ENCODE results near the gene CEP85L. TPM values are rescaled to one million over a fixed set of nuclear protein-coding genes. Genes with fewer than 3 reads are reported as not detected.

The CEP85L gene
- total RNA-seq, 1 donor from 2014 or later, result 19.3 TPM

DNA sequence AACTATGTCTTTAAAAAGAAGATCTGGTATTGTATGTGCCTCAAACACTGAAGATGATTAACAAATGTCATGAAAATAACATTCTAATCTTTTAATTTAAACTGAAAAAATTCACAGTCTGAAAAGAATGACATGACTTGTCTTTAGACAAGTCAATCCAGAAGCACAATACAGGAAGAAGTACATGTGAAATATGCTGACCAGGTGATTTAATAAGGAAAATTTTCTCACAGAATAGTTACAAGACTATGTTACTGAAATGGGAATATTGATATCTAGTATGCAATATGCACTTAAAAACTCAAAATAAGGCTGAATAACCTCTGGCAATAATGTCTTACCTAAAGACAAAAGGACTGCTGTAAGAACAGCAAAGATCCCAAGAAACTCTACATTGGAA, 13.1 kb downstream of the CEP85L start:
- Histone ChIP-seq H3K9ac (ENCODE audit: low read length) (no peak overlapping the region), H3K27me3 (ENCODE audit: insufficient read depth, low read length) (no peaks in the 10 kb centered on the region), H3K4me2 (ENCODE audit: low read length) (no peak overlapping the region), H3K79me2 (ENCODE audit: insufficient read depth, low read length) (peaks cover 99% of the 10 kb centered on the region), H2AFZ (ENCODE audit: low read depth, low read length) (no peak overlapping the region), H4K20me1 (ENCODE audit: insufficient read depth, low read length) (peaks cover 70% of the 10 kb centered on the region), H3K36me3 (ENCODE audit: insufficient read depth, low read length) (no peaks in the 10 kb centered on the region), H3K4me1 (ENCODE audit: insufficient read depth, low read length) (no peaks in the 10 kb centered on the region), H3K4me3 (ENCODE audit: insufficient read depth, low read depth, low read length) (no peak overlapping the region), H3K9me3 (ENCODE audit: insufficient read depth, low read depth, low read length) (no peaks in the 10 kb centered on the region), H3K27ac (ENCODE audit: low read depth, low read length) (no peak overlapping the region)
- TF ChIP-seq EZH2 (IDR thresholded peaks at IDR 0.05; ENCODE audit: insufficient read depth, low read length), result no peak
- TF ChIP-seq, protein P1, sequence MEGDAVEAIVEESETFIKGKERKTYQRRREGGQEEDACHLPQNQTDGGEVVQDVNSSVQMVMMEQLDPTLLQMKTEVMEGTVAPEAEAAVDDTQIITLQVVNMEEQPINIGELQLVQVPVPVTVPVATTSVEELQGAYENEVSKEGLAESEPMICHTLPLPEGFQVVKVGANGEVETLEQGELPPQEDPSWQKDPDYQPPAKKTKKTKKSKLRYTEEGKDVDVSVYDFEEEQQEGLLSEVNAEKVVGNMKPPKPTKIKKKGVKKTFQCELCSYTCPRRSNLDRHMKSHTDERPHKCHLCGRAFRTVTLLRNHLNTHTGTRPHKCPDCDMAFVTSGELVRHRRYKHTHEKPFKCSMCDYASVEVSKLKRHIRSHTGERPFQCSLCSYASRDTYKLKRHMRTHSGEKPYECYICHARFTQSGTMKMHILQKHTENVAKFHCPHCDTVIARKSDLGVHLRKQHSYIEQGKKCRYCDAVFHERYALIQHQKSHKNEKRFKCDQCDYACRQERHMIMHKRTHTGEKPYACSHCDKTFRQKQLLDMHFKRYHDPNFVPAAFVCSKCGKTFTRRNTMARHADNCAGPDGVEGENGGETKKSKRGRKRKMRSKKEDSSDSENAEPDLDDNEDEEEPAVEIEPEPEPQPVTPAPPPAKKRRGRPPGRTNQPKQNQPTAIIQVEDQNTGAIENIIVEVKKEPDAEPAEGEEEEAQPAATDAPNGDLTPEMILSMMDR (IDR thresholded peaks at IDR 0.05; ENCODE audit: insufficient read depth, low read depth, low read length), result no peak
- DNase-seq (ENCODE audit: low read depth) (no peak), FAIRE-seq (no peak)
- Mint-ChIP-seq H3K4me1 (ENCODE audit: low read depth, unreplicated experiment) (no peaks in the 10 kb centered on the region), H3K4me3 (ENCODE audit: unreplicated experiment) (no peak overlapping the region), H3K36me3 (ENCODE audit: low read depth, unreplicated experiment) (no peaks in the 10 kb centered on the region), H3K27me3 (ENCODE audit: low read depth, unreplicated experiment) (no peaks in the 10 kb centered on the region), H3K9me3 (ENCODE audit: unreplicated experiment) (no peaks in the 10 kb centered on the region), H3K27ac (ENCODE audit: unreplicated experiment) (no peak overlapping the region)

DNA sequence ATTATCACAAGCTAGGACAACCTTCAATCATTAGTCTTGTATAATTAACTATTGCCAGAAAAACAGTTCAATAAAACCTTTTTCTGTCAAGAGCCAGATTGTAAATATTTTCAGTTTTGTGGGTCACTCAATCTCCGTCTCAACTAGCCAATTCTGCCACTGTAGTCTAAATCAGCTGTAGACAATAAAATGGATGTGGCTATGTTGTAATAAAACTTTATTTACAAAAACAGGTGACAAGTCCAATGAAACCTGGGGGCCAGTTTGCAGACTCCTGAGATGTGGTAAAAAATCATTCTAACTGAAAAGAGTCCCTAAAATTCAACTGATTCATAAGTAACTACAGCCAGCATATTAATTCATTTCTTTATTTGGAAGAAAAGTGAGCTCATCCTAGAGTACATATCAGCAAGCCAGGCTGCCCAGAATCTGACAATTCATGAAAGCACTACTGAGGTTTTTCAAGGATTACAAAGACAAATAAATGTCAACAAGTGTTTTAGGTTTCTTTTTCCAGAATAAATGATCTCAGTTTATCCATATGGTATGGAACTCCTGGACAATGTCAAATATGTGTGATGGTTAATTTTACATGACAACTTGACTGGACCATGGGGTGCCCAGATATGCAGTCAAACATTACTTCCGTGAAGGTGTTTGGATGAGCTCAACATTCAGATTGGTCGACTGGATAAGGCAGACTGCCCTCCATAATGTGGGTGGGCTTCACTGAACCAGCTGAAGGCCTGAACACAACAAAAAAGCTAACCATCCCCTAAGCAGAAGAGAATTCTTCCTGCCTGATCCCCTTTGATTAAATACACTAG, 15.3 kb downstream of the CEP85L start:
- Histone ChIP-seq H3K27me3 (ENCODE audit: insufficient read depth, low read length) (no peaks in the 10 kb centered on the region), H2AFZ (ENCODE audit: low read depth, low read length) (no peak overlapping the region), H3K9me3 (ENCODE audit: insufficient read depth, low read depth, low read length) (no peaks in the 10 kb centered on the region), H4K20me1 (ENCODE audit: insufficient read depth, low read length) (peaks cover 57% of the 10 kb centered on the region), H3K27ac (ENCODE audit: low read depth, low read length) (no peak overlapping the region), H3K36me3 (ENCODE audit: insufficient read depth, low read length) (no peaks in the 10 kb centered on the region), H3K9ac (ENCODE audit: low read length) (no peak overlapping the region), H3K4me2 (ENCODE audit: low read length) (no peak overlapping the region), H3K4me3 (ENCODE audit: insufficient read depth, low read depth, low read length) (no peak overlapping the region), H3K4me1 (ENCODE audit: insufficient read depth, low read length) (no peaks in the 10 kb centered on the region), H3K79me2 (ENCODE audit: insufficient read depth, low read length) (peaks cover 95% of the 10 kb centered on the region)
- Mint-ChIP-seq H3K36me3 (ENCODE audit: low read depth, unreplicated experiment) (peaks cover 2% of the 10 kb centered on the region), H3K4me3 (ENCODE audit: unreplicated experiment) (no peak overlapping the region), H3K27me3 (ENCODE audit: low read depth, unreplicated experiment) (no peaks in the 10 kb centered on the region), H3K4me1 (ENCODE audit: low read depth, unreplicated experiment) (peaks cover 5% of the 10 kb centered on the region), H3K27ac (ENCODE audit: unreplicated experiment) (no peak overlapping the region), H3K9me3 (ENCODE audit: unreplicated experiment) (no peaks in the 10 kb centered on the region)
- TF ChIP-seq, protein P1 (IDR thresholded peaks at IDR 0.05; ENCODE audit: insufficient read depth, low read depth, low read length), result no peak
- TF ChIP-seq EZH2 (IDR thresholded peaks at IDR 0.05; ENCODE audit: insufficient read depth, low read length), result no peak
- DNase-seq (ENCODE audit: low read depth) (peak; percentile 14), FAIRE-seq (peak; percentile 56)

DNA sequence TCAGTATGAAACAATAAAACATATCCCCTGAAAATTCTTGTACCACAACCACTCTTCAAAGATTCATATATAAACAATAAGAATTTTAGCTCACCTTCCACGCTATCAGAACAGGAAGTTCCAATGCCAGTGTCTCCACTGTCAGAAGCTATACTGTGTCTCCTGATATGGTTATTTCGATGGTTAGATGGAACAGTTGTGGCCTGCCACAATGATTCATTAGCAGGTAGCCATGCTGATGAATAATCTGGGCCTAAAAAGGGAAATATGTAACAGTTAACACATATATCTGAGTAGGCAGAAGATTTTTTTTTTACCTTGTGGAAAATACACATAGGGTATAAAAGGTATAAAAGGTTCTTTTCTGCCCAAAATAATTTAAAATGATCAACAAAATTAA, 19.0 kb downstream of the CEP85L start:
- Mint-ChIP-seq H3K9me3 (ENCODE audit: unreplicated experiment) (no peaks in the 10 kb centered on the region), H3K4me1 (ENCODE audit: low read depth, unreplicated experiment) (peaks cover 5% of the 10 kb centered on the region), H3K27me3 (ENCODE audit: low read depth, unreplicated experiment) (no peaks in the 10 kb centered on the region), H3K27ac (ENCODE audit: unreplicated experiment) (no peak overlapping the region), H3K36me3 (ENCODE audit: low read depth, unreplicated experiment) (peaks cover 11% of the 10 kb centered on the region), H3K4me3 (ENCODE audit: unreplicated experiment) (no peak overlapping the region)
- no peak overlapping the region for H3K4me3 ChIP-seq (ENCODE audit: insufficient read depth, low read depth, low read length)
- no peak overlapping the region for H3K27ac ChIP-seq (ENCODE audit: low read depth, low read length)
- no peak for TF ChIP-seq EZH2 (IDR thresholded peaks at IDR 0.05; ENCODE audit: insufficient read depth, low read length)
- TF ChIP-seq, protein P1 (IDR thresholded peaks at IDR 0.05; ENCODE audit: insufficient read depth, low read depth, low read length), result no peak
- no peak for FAIRE-seq
- no peak overlapping the region for H3K9ac ChIP-seq (ENCODE audit: low read length)
- H3K79me2 ChIP-seq (ENCODE audit: insufficient read depth, low read length), result peaks cover 95% of the 10 kb centered on the region
- no peaks in the 10 kb centered on the region for H3K4me1 ChIP-seq (ENCODE audit: insufficient read depth, low read length)
- peaks cover 5% of the 10 kb centered on the region for H3K36me3 ChIP-seq (ENCODE audit: insufficient read depth, low read length)
- DNase-seq (ENCODE audit: low read depth), result peak; percentile 25
- H4K20me1 ChIP-seq (ENCODE audit: insufficient read depth, low read length), result peaks cover 49% of the 10 kb centered on the region
- no peak overlapping the region for H3K4me2 ChIP-seq (ENCODE audit: low read length)
- no peaks in the 10 kb centered on the region for H3K27me3 ChIP-seq (ENCODE audit: insufficient read depth, low read length)
- H3K9me3 ChIP-seq (ENCODE audit: insufficient read depth, low read depth, low read length), result no peaks in the 10 kb centered on the region
- H2AFZ ChIP-seq (ENCODE audit: low read depth, low read length), result no peak overlapping the region
